ENCODE data around the gene ZYG11A. TPM values are rescaled to one million over a fixed set of nuclear protein-coding genes. Genes with fewer than 3 reads are reported as not detected.

Gene ZYG11A
- total RNA-seq, 3 donors from 2014 or later: 1.2 to 2.0 TPM; not detected in 1

DNA sequence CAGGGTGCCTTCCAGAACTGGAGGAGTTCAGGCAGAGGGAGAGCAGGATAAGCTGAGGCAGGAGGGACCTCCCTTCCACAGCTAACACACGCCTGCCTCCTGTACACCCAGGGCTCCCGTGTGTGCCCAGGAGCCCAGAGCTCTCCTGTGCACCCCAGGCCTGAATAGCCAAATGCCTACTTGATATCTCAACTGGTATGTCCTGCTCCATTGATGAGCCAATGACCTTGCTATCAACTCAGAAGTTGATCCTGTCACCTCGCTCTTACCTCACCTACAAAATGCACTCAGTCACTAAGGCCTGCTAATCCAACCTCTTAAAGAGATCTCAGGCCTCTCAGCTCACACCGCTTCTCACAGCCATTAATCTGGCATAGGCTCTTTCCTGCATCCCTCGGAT lies 71.9 kb downstream of the ZYG11A start:
- DNase-seq (ENCODE audit: low spot score in 2 of 2): no peak
- H3K27ac ChIP-seq: no peak overlapping the region
- no peaks in the 10 kb centered on the region for H3K36me3 ChIP-seq
- no peak overlapping the region for H3K4me3 ChIP-seq
- H3K27me3 ChIP-seq: no peaks in the 10 kb centered on the region
- no peaks in the 10 kb centered on the region for H3K4me1 ChIP-seq
- no peaks in the 10 kb centered on the region for H3K9me3 ChIP-seq
- TF ChIP-seq, protein P1, sequence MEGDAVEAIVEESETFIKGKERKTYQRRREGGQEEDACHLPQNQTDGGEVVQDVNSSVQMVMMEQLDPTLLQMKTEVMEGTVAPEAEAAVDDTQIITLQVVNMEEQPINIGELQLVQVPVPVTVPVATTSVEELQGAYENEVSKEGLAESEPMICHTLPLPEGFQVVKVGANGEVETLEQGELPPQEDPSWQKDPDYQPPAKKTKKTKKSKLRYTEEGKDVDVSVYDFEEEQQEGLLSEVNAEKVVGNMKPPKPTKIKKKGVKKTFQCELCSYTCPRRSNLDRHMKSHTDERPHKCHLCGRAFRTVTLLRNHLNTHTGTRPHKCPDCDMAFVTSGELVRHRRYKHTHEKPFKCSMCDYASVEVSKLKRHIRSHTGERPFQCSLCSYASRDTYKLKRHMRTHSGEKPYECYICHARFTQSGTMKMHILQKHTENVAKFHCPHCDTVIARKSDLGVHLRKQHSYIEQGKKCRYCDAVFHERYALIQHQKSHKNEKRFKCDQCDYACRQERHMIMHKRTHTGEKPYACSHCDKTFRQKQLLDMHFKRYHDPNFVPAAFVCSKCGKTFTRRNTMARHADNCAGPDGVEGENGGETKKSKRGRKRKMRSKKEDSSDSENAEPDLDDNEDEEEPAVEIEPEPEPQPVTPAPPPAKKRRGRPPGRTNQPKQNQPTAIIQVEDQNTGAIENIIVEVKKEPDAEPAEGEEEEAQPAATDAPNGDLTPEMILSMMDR (IDR thresholded peaks at IDR 0.05): no peak
- no peak for TF ChIP-seq POLR2AphosphoS5 (IDR thresholded peaks at IDR 0.05)
- TF ChIP-seq POLR2A (IDR thresholded peaks at IDR 0.05): no peak
- intact Hi-C loops (cut with DNase I; ENCODE audit: low total_unique reads): loop anchor here (5.0 kb wide), 1 partner anchor 1438 kb away; no protein-coding TSS in a partner anchor

DNA sequence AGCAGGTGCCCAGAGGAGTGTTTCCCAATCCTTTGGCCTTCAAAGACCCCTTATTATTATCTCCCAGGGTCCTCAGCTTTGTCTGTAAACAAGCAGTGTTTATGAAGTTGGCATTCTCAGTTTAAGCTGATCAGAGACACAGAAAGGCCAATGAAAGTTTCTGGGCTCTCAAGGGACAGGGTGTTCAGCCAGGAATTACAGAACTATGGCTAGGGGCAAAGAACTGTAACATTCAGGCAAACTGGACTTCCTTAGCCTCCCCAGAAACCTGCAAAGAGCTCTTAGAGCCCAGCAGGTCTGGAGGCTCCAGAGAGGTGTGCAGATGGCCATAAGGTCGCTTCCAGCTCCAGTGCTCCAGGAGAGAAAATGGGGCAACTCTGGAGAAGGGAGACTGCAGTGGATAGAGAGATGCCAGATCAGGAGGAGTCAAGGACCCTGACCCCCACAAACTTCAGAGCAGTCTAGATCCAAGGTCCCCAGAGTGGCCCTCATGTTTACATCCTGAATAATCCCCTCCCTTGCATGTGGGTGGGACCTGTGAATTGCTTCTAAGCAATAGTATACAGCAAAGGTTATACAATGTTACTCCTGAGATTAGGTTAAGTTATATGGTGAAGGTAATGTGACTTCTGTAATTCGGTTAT lies 72.8 kb downstream of the ZYG11A start:
- intact Hi-C loops (cut with DNase I; ENCODE audit: low total_unique reads): no loop called here
- H3K4me1 ChIP-seq: no peaks in the 10 kb centered on the region
- no peak for TF ChIP-seq POLR2AphosphoS5 (IDR thresholded peaks at IDR 0.05)
- no peak for TF ChIP-seq POLR2A (IDR thresholded peaks at IDR 0.05)
- TF ChIP-seq, protein P1 (IDR thresholded peaks at IDR 0.05): no peak
- no peaks in the 10 kb centered on the region for H3K9me3 ChIP-seq
- H3K27me3 ChIP-seq: no peaks in the 10 kb centered on the region
- no peak overlapping the region for H3K27ac ChIP-seq
- no peak for DNase-seq (ENCODE audit: low spot score in 2 of 2)
- H3K4me3 ChIP-seq: no peak overlapping the region
- no peaks in the 10 kb centered on the region for H3K36me3 ChIP-seq

DNA sequence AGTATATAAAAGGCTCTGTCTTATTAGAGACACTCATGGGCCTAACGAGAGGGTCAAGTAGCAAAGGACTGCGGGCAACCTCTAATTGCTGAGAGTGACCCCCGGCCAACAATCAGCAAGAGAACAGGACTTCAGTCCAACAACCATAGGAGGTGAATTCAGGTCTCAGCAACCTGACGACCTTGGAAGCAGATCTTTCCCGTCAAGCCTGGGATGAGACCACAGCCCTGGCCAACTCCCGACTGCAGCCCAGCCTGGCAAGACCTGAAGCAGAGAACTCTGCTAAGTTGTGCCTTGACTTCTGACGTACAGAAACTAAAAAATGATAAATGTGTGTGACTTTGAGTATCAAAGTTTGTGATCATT lies 73.3 kb downstream of the ZYG11A start:
- H3K27ac ChIP-seq: peak overlapping the region in 1 of 2 donors; percentile 17
- TF ChIP-seq POLR2A (IDR thresholded peaks at IDR 0.05) (no peak), POLR2AphosphoS5 (IDR thresholded peaks at IDR 0.05) (no peak)
- TF ChIP-seq, protein P1 (IDR thresholded peaks at IDR 0.05): no peak
- no peak for DNase-seq (ENCODE audit: low spot score in 2 of 2)
- no peaks in the 10 kb centered on the region for H3K4me1 ChIP-seq
- no peaks in the 10 kb centered on the region for H3K27me3 ChIP-seq
- no peak overlapping the region for H3K4me3 ChIP-seq
- intact Hi-C loops (cut with DNase I; ENCODE audit: low total_unique reads): no loop called here
- H3K9me3 ChIP-seq: no peaks in the 10 kb centered on the region
- H3K36me3 ChIP-seq: no peaks in the 10 kb centered on the region

DNA sequence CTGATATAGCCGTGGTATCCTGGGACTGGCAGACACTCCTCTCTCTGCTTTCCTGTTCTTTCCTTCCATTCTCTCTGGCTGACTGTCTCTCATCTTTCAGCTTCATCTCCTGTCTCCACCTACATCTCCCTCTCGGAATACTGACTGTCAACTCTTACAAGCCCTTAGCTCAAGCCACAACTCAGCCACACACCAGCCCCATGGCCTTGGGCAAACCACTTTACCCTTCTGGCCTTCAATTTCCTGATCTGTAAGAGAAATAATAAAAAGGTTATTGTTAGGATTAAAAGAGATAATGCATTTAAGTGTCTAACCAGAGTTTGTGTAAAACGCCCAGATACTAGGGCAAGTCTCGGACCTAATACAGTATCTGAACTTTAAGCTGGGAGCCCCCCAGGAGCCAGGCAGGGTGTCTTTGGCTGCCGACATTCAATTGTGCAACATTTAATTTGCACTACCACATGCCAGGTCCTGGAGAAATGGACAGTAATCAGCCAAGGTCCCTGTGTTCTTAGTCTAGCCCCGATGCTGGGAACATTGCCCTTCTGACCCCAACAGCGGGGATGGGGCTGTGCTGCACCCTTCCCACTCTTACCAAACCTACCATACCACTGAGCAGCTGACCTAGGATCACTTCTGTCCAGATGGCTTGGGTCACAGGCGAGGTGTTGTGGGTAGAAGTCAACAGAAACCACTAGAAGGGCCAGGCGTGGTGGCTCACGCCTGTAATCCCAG lies 73.8 kb downstream of the ZYG11A start:
- no peak for DNase-seq (ENCODE audit: low spot score in 2 of 2)
- Histone ChIP-seq H3K4me1 (no peaks in the 10 kb centered on the region), H3K9me3 (no peaks in the 10 kb centered on the region), H3K27ac (peak overlapping the region in 1 of 2 donors; percentile 17), H3K27me3 (no peaks in the 10 kb centered on the region), H3K4me3 (no peak overlapping the region), H3K36me3 (no peaks in the 10 kb centered on the region)
- TF ChIP-seq, protein P1 (IDR thresholded peaks at IDR 0.05): no peak
- TF ChIP-seq POLR2AphosphoS5 (IDR thresholded peaks at IDR 0.05): no peak
- TF ChIP-seq POLR2A (IDR thresholded peaks at IDR 0.05): no peak
- intact Hi-C loops (cut with DNase I; ENCODE audit: low total_unique reads): no loop called here

DNA sequence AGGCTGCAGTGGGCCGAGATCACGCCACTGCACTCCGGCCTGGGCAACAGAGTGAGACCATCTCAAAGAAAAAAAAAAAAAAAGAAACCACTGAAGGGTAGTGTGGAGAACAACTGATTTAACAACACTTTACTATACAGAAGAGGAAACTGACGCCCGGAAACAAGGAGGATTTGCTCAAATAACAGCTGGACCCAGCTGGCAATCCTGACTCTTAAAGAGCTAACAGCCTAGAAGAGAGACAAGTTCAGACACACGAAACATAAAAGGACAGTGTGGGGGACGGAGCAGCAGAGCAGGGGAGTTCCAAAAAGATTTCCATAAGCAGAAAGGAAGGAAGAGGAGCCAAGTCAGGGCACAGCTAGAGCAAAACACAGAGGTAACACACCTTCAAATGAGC lies 74.6 kb downstream of the ZYG11A start:
- H3K36me3 ChIP-seq: no peaks in the 10 kb centered on the region
- no peak overlapping the region for H3K4me3 ChIP-seq
- no peaks in the 10 kb centered on the region for H3K27me3 ChIP-seq
- intact Hi-C loops (cut with DNase I; ENCODE audit: low total_unique reads): no loop called here
- H3K4me1 ChIP-seq: no peaks in the 10 kb centered on the region
- TF ChIP-seq POLR2A (IDR thresholded peaks at IDR 0.05): no peak
- no peaks in the 10 kb centered on the region for H3K9me3 ChIP-seq
- no peak for DNase-seq (ENCODE audit: low spot score in 2 of 2)
- H3K27ac ChIP-seq: peak overlapping the region; percentile 8 to 29
